GM10266 (cell line): ENCODE data around the gene ATF6.

ENCODE experiments used
- DNase-seq: peaks from one replicate; pipeline ENCODE4 v3.0.0; 2012; ENCODE audit errors: extremely low spot score
- CTCF ChIP-seq: IDR thresholded peaks from 2 replicates; pipeline ENCODE4 v1.5.1; 2012; ENCODE audit warnings: mild to moderate bottlenecking, low read depth; ENCODE audit not compliant: control insufficient read depth, insufficient read depth; ENCODE audit errors: missing control alignments

ATF6 gene

GRCh38 chr1:161728376-161729226 lies 37.5 kb upstream of the ATF6 start:
- TF ChIP-seq CTCF = no peak
- DNase-seq = no peak

GRCh38 chr1:161730050-161730564 lies 36.0 kb upstream of the ATF6 start:
- TF ChIP-seq CTCF = no peak
- DNase-seq = no peak

GRCh38 chr1:161731241-161731640 lies 34.9 kb upstream of the ATF6 start:
- no peak for DNase-seq

GRCh38 chr1:161731981-161732718 lies 34.0 kb upstream of the ATF6 start:
- DNase-seq = no peak
- TF ChIP-seq CTCF = no peak

More at GRCh38 chr1:161731241-161731640, 34.9 kb upstream of the ATF6 start:
- no peak for TF ChIP-seq CTCF

- no peak for TF ChIP-seq CTCF
- no peak for DNase-seq
Measured at GRCh38 chr1:161733526-161733925, 32.6 kb upstream of the ATF6 start.

- DNase-seq = no peak
- no peak for TF ChIP-seq CTCF
Measured at GRCh38 chr1:161735837-161736236, 30.3 kb upstream of the ATF6 start.

GRCh38 chr1:161736335-161736969 lies 29.7 kb upstream of the ATF6 start:
- no peak for DNase-seq
- no peak for TF ChIP-seq CTCF
